Measurements from ENCODE around the gene TUBGCP6. TPM values are rescaled to one million over a fixed set of nuclear protein-coding genes. Genes with fewer than 3 reads are reported as not detected.

Gene TUBGCP6
- total RNA-seq, 1 donor from 2014 or later, result 27.2 TPM

DNA sequence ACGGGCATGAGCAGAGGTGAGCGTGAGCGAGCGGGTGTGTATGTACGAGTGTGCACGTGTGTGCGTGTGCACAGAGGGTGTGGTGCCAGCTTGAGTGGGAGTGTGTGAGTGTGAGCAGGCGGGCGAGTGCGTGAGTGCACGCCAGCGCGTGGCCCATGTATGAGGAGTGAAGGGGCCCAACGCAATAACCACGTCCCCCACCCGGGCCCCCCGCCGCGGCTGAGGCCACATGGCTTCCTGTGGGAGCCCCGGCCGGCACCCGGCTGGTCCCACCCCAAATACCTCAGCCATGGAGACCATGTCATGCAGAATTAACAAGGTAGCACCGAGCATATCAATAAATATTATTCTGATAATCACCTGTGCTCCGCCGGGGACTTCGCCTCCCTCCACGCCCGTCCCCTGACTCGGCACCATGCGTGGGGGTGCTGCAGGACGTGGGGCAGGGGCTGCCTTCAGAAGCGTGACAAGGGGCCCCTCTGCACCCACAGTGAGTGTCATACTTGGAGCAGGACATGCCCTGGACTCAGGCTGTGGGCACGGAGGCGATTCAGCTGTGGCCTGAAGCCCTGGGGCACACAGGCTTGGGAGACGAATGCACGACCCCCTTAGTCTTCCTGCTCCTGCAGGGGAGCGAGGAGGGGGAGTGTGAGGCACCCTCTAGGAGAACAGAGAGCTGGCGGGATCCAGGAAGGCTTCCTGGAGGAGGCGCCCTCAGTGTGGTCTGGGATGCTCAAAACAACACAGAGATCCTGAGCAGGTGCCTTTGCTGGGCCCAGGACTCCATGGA, 64.7 kb downstream of the TUBGCP6 start:
- TF ChIP-seq CTCF (IDR thresholded peaks at IDR 0.05; ENCODE audit: insufficient read depth, low read length, poor library complexity, severe bottlenecking), result no peak
- H3K36me3 ChIP-seq (ENCODE audit: control insufficient read depth, insufficient read depth, low read length), result no peaks in the 10 kb centered on the region
- DNase-seq (ENCODE audit: low read depth), result no peak
- H3K4me3 ChIP-seq (ENCODE audit: low read depth, low read length), result no peak overlapping the region
- H3K27me3 ChIP-seq (ENCODE audit: control insufficient read depth, insufficient read depth, low read length), result peaks cover 13% of the 10 kb centered on the region

DNA sequence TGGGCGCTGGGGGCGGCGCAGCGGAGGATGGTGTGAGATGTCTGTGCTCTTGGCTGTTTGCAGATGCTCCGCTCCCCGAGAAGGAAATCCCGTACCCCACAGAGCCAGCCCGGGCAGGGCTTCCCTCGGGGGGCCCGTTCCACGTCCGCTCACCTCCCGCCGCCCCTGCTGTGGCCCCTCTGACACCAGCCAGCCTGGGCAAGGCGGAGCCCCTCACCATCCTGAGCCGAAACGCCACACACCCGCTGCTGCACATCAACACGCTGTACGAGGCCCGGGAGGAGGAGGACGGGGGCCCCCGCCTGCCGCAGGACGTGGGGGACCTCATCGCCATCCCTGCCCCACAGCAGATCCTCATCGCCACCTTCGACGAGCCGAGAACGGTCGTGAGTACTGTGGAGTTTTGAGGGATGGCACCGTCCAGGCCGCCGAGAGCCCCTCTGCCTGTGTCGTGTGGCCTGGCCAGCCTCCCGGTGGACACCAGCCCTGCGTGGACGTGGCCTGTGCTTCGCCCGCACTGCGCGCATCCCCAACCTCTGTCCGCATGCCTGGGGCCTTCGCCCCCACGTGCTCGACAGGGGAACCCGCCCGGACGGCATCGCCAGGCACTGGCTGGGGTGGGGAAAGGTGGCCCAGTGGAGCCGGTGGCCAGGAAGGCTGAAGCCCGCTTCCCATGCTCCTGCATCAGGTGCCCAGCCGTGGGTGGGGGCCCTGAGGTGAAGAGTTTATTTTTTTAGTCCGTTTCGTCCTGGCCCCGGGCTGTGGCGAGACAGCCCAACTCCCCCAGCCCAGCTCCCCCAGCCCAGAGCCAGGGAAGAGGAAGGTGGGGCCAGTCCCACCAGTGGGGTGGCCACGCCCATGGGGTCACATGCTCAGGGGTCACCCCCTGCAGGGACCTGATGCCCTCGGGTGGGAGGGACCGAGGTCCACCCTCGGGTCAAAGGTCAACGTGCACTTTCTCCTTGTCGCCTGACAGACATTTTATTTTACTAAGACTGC, 65.7 kb downstream of the TUBGCP6 start:
- Histone ChIP-seq H3K4me3 (ENCODE audit: low read depth, low read length) (no peak overlapping the region), H3K27me3 (ENCODE audit: control insufficient read depth, insufficient read depth, low read length) (peaks cover 13% of the 10 kb centered on the region), H3K36me3 (ENCODE audit: control insufficient read depth, insufficient read depth, low read length) (no peaks in the 10 kb centered on the region)
- no peak for TF ChIP-seq CTCF (IDR thresholded peaks at IDR 0.05; ENCODE audit: insufficient read depth, low read length, poor library complexity, severe bottlenecking)
- no peak for DNase-seq (ENCODE audit: low read depth)

- TF ChIP-seq CTCF (IDR thresholded peaks at IDR 0.05; ENCODE audit: insufficient read depth, low read length, poor library complexity, severe bottlenecking), result no peak
- no peak overlapping the region for H3K4me3 ChIP-seq (ENCODE audit: low read depth, low read length)
- no peaks in the 10 kb centered on the region for H3K36me3 ChIP-seq (ENCODE audit: control insufficient read depth, insufficient read depth, low read length)
- H3K27me3 ChIP-seq (ENCODE audit: control insufficient read depth, insufficient read depth, low read length), result peaks cover 13% of the 10 kb centered on the region
- no peak for DNase-seq (ENCODE audit: low read depth)
Observed at GRCh38 chr22:50178471-50178864, 66.4 kb downstream of the TUBGCP6 start.

- H3K27me3 ChIP-seq (ENCODE audit: control insufficient read depth, insufficient read depth, low read length), result peaks cover 13% of the 10 kb centered on the region
- no peak for DNase-seq (ENCODE audit: low read depth)
- H3K4me3 ChIP-seq (ENCODE audit: low read depth, low read length), result no peak overlapping the region
- TF ChIP-seq CTCF (IDR thresholded peaks at IDR 0.05; ENCODE audit: insufficient read depth, low read length, poor library complexity, severe bottlenecking), result no peak
- no peaks in the 10 kb centered on the region for H3K36me3 ChIP-seq (ENCODE audit: control insufficient read depth, insufficient read depth, low read length)
Observed at GRCh38 chr22:50177537-50178470, 67.0 kb downstream of the TUBGCP6 start.

- no peak for TF ChIP-seq CTCF (IDR thresholded peaks at IDR 0.05; ENCODE audit: insufficient read depth, low read length, poor library complexity, severe bottlenecking)
- H3K36me3 ChIP-seq (ENCODE audit: control insufficient read depth, insufficient read depth, low read length), result no peaks in the 10 kb centered on the region
- H3K4me3 ChIP-seq (ENCODE audit: low read depth, low read length), result no peak overlapping the region
Observed at GRCh38 chr22:50176850-50177536, 67.8 kb downstream of the TUBGCP6 start.

More at GRCh38 chr22:50176850-50177536, 67.8 kb downstream of the TUBGCP6 start:
- H3K27me3 ChIP-seq (ENCODE audit: control insufficient read depth, insufficient read depth, low read length), result peaks cover 16% of the 10 kb centered on the region
- no peak for DNase-seq (ENCODE audit: low read depth)
